HepG2 (cell line): ENCODE results near the gene CLEC14A.

Source experiments
- GATAD2A ChIP-seq: IDR thresholded peaks from 2 replicates; pipeline ENCODE4 v1.6.1; 2016
- KAT7 ChIP-seq: IDR thresholded peaks from 2 replicates; pipeline ENCODE4 v1.6.1; 2018; ENCODE audit warnings: borderline replicate concordance, missing compliant biosample characterization
- MEIS2 ChIP-seq: sonication (generic); formaldehyde crosslinking; IDR thresholded peaks from 2 replicates; pipeline ENCODE4 v1.9.0; 2021; ENCODE audit warnings: mild to moderate bottlenecking, missing genetic modification reagents
- MTA3 ChIP-seq: sonication (generic); formaldehyde crosslinking; IDR thresholded peaks from 2 replicates; pipeline ENCODE4 v1.4.0; 2020; ENCODE audit warnings: missing genetic modification reagents
- NFE2L2 ChIP-seq: fragments of 150-350 bp; IDR thresholded peaks from 2 replicates; pipeline ENCODE4 v1.6.1; 2014; ENCODE audit warnings: low read length
- POLR2A ChIP-seq, 2 experiments: IDR thresholded peaks; 2 replicates each; pipeline ENCODE4 v1.6.1; 2011; ENCODE audit warnings: low read depth in 2 of 2, low read length in 2 of 2, mild to moderate bottlenecking in 1 of 2, moderate library complexity in 1 of 2; ENCODE audit not compliant: insufficient read depth in 1 of 2
- PPARG ChIP-seq: conservative IDR thresholded peaks from 2 replicates; pipeline ENCODE4 v1.6.1; 2016; ENCODE audit warnings: missing biosample characterization, missing genetic modification reagents
- REST ChIP-seq, 2 experiments: IDR thresholded peaks; 2 replicates each; pipeline ENCODE4 v1.6.1; 2011 to 2012; ENCODE audit warnings: low read length in 2 of 2, borderline replicate concordance in 1 of 2, low read depth in 1 of 2, mild to moderate bottlenecking in 1 of 2, moderate library complexity in 1 of 2
- ZBTB7B ChIP-seq: sonication (generic); formaldehyde crosslinking; IDR thresholded peaks from 2 replicates; pipeline ENCODE4 v1.4.0; 2020; ENCODE audit warnings: missing genetic modification reagents
- ZNF407 ChIP-seq: sonication (generic); formaldehyde crosslinking; IDR thresholded peaks from one replicate; pipeline ENCODE4 v1.5.1; 2020; ENCODE audit warnings: mild to moderate bottlenecking, missing genetic modification reagents; ENCODE audit errors: not compliant biosample characterization
- ZNF564 ChIP-seq: sonication (generic); formaldehyde crosslinking; IDR thresholded peaks from 2 replicates; pipeline ENCODE4 v1.8.1; 2023; ENCODE audit warnings: mild to moderate bottlenecking, missing genetic modification reagents
- ZSCAN20 ChIP-seq: sonication (generic); formaldehyde crosslinking; IDR thresholded peaks from 2 replicates; pipeline ENCODE4 v1.4.0; 2020; ENCODE audit warnings: missing genetic modification reagents, mild to moderate bottlenecking, borderline replicate concordance
- TF ChIP-seq, protein P1 (sequence below): sonication (generic); formaldehyde crosslinking; IDR thresholded peaks from 2 replicates; pipeline ENCODE4 v1.8.0; 2022; ENCODE audit warnings: missing genetic modification reagents, mild to moderate bottlenecking, moderate library complexity, borderline replicate concordance
- TF ChIP-seq, protein P2 (sequence below): sonication (generic); formaldehyde crosslinking; IDR thresholded peaks from 2 replicates; pipeline ENCODE4 v1.4.0; 2020; ENCODE audit warnings: low read depth, missing genetic modification reagents

- TF ChIP-seq MEIS2 (CRISPR knock-in tag) (no peak), ZNF407 (CRISPR knock-in tag) (no peak), ZBTB7B (no peak), MTA3 (no peak), GATAD2A (CRISPR knock-in tag) (no peak), REST (IDR thresholded peaks at IDR 0.05; ENCODE audit: borderline replicate concordance in 1 of 2, low read depth in 1 of 2, low read length in 2 of 2) (no peak), POLR2A (IDR thresholded peaks at IDR 0.05; ENCODE audit: insufficient read depth in 1 of 2, low read depth in 2 of 2, low read length in 2 of 2) (no peak), ZNF564 (CRISPR knock-in tag) (no peak), PPARG (CRISPR knock-in tag) (no peak), NFE2L2 (no peak), KAT7 (no peak), ZSCAN20 (no peak)
- TF ChIP-seq, protein P1, sequence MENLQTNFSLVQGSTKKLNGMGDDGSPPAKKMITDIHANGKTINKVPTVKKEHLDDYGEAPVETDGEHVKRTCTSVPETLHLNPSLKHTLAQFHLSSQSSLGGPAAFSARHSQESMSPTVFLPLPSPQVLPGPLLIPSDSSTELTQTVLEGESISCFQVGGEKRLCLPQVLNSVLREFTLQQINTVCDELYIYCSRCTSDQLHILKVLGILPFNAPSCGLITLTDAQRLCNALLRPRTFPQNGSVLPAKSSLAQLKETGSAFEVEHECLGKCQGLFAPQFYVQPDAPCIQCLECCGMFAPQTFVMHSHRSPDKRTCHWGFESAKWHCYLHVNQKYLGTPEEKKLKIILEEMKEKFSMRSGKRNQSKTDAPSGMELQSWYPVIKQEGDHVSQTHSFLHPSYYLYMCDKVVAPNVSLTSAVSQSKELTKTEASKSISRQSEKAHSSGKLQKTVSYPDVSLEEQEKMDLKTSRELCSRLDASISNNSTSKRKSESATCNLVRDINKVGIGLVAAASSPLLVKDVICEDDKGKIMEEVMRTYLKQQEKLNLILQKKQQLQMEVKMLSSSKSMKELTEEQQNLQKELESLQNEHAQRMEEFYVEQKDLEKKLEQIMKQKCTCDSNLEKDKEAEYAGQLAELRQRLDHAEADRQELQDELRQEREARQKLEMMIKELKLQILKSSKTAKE (CRISPR knock-in tag): no peak
- TF ChIP-seq, protein P2, sequence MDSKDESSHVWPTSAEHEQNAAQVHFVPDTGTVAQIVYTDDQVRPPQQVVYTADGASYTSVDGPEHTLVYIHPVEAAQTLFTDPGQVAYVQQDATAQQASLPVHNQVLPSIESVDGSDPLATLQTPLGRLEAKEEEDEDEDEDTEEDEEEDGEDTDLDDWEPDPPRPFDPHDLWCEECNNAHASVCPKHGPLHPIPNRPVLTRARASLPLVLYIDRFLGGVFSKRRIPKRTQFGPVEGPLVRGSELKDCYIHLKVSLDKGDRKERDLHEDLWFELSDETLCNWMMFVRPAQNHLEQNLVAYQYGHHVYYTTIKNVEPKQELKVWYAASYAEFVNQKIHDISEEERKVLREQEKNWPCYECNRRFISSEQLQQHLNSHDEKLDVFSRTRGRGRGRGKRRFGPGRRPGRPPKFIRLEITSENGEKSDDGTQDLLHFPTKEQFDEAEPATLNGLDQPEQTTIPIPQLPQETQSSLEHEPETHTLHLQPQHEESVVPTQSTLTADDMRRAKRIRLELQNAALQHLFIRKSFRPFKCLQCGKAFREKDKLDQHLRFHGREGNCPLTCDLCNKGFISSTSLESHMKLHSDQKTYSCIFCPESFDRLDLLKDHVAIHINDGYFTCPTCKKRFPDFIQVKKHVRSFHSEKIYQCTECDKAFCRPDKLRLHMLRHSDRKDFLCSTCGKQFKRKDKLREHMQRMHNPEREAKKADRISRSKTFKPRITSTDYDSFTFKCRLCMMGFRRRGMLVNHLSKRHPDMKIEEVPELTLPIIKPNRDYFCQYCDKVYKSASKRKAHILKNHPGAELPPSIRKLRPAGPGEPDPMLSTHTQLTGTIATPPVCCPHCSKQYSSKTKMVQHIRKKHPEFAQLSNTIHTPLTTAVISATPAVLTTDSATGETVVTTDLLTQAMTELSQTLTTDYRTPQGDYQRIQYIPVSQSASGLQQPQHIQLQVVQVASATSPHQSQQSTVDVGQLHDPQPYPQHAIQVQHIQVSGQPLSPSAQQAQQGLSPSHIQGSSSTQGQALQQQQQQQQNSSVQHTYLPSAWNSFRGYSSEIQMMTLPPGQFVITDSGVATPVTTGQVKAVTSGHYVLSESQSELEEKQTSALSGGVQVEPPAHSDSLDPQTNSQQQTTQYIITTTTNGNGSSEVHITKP: no peak
Measured at GRCh38 chr14:38208618-38209562, 47.0 kb downstream of the CLEC14A start.
